Endothelial cell of umbilical vein (primary cell): ENCODE results near the gene NUDT22. TPM values are rescaled to one million over a fixed set of nuclear protein-coding genes. Genes with fewer than 3 reads are reported as not detected.

Experiments
- BruUV-seq: library from RNA; stranded (reverse); fragments of 400-500 nt; replicated peaks from 2 replicates; lab custom pipeline; 2021; lab: Mats Ljungman, UMichigan
- CTCF ChIA-PET: fragments of 300-600, 350-600 bp; sonication (Branson Sonifier 250); formaldehyde crosslinking; loops from one replicate; lab custom pipeline; 2021; ENCODE audit warnings: antibody characterized with exemption, inconsistent platforms; lab: Charles Lee
- POLR2A ChIA-PET: fragments of 300-600, 350-600 bp; sonication (Branson Sonifier 250); formaldehyde crosslinking; loops from one replicate; lab custom pipeline; 2021; ENCODE audit warnings: antibody characterized with exemption, inconsistent platforms; lab: Charles Lee
- DNase-seq: peaks from one replicate; pipeline ENCODE4 v3.0.0-alpha.2; 2011; ENCODE audit warnings: low read depth, low spot score
- FAIRE-seq: peaks from 2 replicates; lab custom pipeline; 2011; peaks lifted over from hg19 to GRCh38; lab: Jason Lieb, UNC
- H2AFZ ChIP-seq: 2 replicates; pipeline ENCODE4 v1.6.0; 2012; ENCODE audit warnings: low read depth, low read length, control low read depth, inconsistent platforms
- H3K27ac ChIP-seq: 2 replicates; pipeline ENCODE4 v1.5.1; 2011; ENCODE audit warnings: low read depth, mild to moderate bottlenecking, control low read depth, low read length, moderate library complexity; ENCODE audit not compliant: insufficient read depth
- H3K27me3 ChIP-seq, 2 experiments: 2 replicates each; pipeline versions ENCODE4 v1.6.0 to v1.6.1; 2011; ENCODE audit warnings: low read length in 2 of 2, mixed read lengths in 1 of 2; ENCODE audit not compliant: control insufficient read depth in 2 of 2, insufficient read depth in 2 of 2
- H3K36me3 ChIP-seq, 2 experiments: 2 replicates in 1 of 2; 3 replicates in 1 of 2; pipeline ENCODE4 v1.5.1; 2011; ENCODE audit warnings: low read length in 2 of 2, mild to moderate bottlenecking in 1 of 2, moderate library complexity in 1 of 2; ENCODE audit not compliant: control insufficient read depth in 2 of 2, insufficient read depth in 2 of 2; ENCODE audit errors: extremely low read depth in 1 of 2
- H3K4me1 ChIP-seq: 3 replicates; pipeline ENCODE4 v1.5.1; 2011; ENCODE audit warnings: mild to moderate bottlenecking, low read length; ENCODE audit not compliant: control insufficient read depth, insufficient read depth; ENCODE audit errors: extremely low read depth
- H3K4me2 ChIP-seq: 2 replicates; pipeline ENCODE4 v1.6.1; 2011; ENCODE audit warnings: low read length, control low read depth, mixed read lengths; ENCODE audit not compliant: insufficient read depth
- H3K4me3 ChIP-seq, 3 experiments: fragments of 200-600 bp in 1 of 3; sonication (generic), shearing (Covaris generic) in 1 of 3; replicated peaks in 1 of 3; 2 replicates each; pipeline ENCODE4 v1.5.1; 2011 to 2016; ENCODE audit warnings: control low read depth in 3 of 3, low read length in 3 of 3, mild to moderate bottlenecking in 2 of 3, inconsistent platforms in 1 of 3, low read depth in 1 of 3, moderate library complexity in 1 of 3; ENCODE audit not compliant: insufficient read depth in 1 of 3
- H3K79me2 ChIP-seq: 2 replicates; pipeline ENCODE4 v1.6.0; 2012; ENCODE audit warnings: low read length, inconsistent platforms; ENCODE audit not compliant: control insufficient read depth, insufficient read depth
- H3K9ac ChIP-seq: replicated peaks from 2 replicates; pipeline ENCODE3; 2011; ENCODE audit warnings: low read length, control low read depth; ENCODE audit not compliant: insufficient read depth; ENCODE audit errors: extremely low read depth
- H3K9me1 ChIP-seq: replicated peaks from 3 replicates; pipeline ENCODE4 v1.6.0; 2011; ENCODE audit warnings: mild to moderate bottlenecking, low read length; ENCODE audit not compliant: control insufficient read depth, insufficient read depth; ENCODE audit errors: extremely low read depth
- H3K9me3 ChIP-seq: replicated peaks from 2 replicates; pipeline ENCODE4 v1.5.1; 2012; ENCODE audit warnings: low read length, inconsistent platforms; ENCODE audit not compliant: control insufficient read depth, insufficient read depth
- H4K20me1 ChIP-seq: replicated peaks from 2 replicates; pipeline ENCODE3; 2011; ENCODE audit warnings: mild to moderate bottlenecking, low read length; ENCODE audit not compliant: control insufficient read depth, insufficient read depth; ENCODE audit errors: extremely low read depth
- EZH2 ChIP-seq: IDR thresholded peaks from 2 replicates; pipeline ENCODE4 v1.6.1; 2012; ENCODE audit warnings: borderline replicate concordance, low read depth, mild to moderate bottlenecking, moderate library complexity, low read length, inconsistent platforms; ENCODE audit not compliant: severe bottlenecking
- GATA2 ChIP-seq: IDR thresholded peaks from 2 replicates; pipeline ENCODE4 v1.7.0; 2011; ENCODE audit warnings: low read depth, mild to moderate bottlenecking, moderate library complexity, mixed read lengths, low read length; ENCODE audit not compliant: insufficient read length, insufficient read depth
- JUN ChIP-seq: IDR thresholded peaks from 2 replicates; pipeline ENCODE4 v1.6.1; 2011; ENCODE audit warnings: borderline replicate concordance, low read depth; ENCODE audit not compliant: insufficient read length, insufficient read depth
- MYC ChIP-seq: IDR thresholded peaks from one replicate; pipeline ENCODE4 v1.6.1; 2011; ENCODE audit warnings: mild to moderate bottlenecking, low read depth, low read length
- POLR2AphosphoS5 ChIP-seq: IDR thresholded peaks from 2 replicates; pipeline ENCODE4 v1.6.1; 2012; ENCODE audit warnings: low read depth, mild to moderate bottlenecking, control low read depth, low read length, moderate library complexity; ENCODE audit not compliant: insufficient read depth
- dilution Hi-C: fragments of 300-500 bp; cut with MboI; formaldehyde crosslinking; loops from one replicate; pipeline ENCODE4 v1.15.0; 2019; ENCODE audit warnings: low sequenced_read_pairs; ENCODE audit not compliant: extremely low pct_ligation_motif_present
- intact Hi-C: fragments of 100-400 bp; cut with micrococcal nuclease; formaldehyde crosslinking; loops from one replicate; pipeline ENCODE4 v1.10.0; 2022
- polyA plus RNA-seq, 4 experiments: library from polyadenylated mRNA; depleted of rRNA in 3 of 4; stranded (reverse) in 3 of 4; unstranded in 1 of 4; fragments of >200 nt; gene quantifications; 2 replicates each; pipeline versions ENCODE4 v1.2.1 to v1.2.3, GENCODE V29; 2011 to 2012; ENCODE audit warnings: missing spikeins in 1 of 4
- total RNA-seq: library from RNA; stranded (reverse); gene quantifications from 2 replicates; pipeline ENCODE4 v1.2.3, GENCODE V29; 2021
- TF ChIP-seq, protein P1 (sequence below): IDR thresholded peaks from 2 replicates; pipeline ENCODE4 v1.6.1; 2011; ENCODE audit not compliant: insufficient read depth, insufficient read length

The NUDT22 gene
- total and polyA plus RNA-seq, 2 donors (not counting 3 experiments of a cell fraction or from before 2014, with no cell fraction given), result 37.8 to 54.8 TPM

DNA sequence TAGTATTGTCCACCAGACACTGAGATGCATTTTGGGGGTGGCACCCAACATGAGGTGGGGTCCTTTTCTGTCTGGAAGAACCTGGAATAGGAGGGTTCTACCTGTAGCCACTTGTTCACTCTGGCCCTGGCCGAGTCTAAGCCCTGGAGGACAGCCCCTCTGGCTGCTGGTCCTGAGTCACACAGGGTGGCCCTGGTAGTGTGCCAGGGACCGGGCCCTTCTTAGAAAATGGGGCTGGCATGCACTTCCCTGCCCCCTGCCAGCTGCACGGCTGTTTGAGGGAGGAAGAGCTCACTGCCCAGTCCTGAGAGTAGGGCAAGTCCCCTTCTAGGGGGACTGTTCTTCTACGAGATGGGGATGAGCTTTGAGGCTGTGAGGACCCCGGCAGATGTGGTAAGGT, 27.4 kb downstream of the NUDT22 start:
- Histone ChIP-seq H3K9me1 (no peaks in the 10 kb centered on the region), H3K79me2 (peaks cover 32% of the 10 kb centered on the region), H3K9ac (no peak overlapping the region), H3K4me1 (peaks cover 24% of the 10 kb centered on the region), H2AFZ (no peak overlapping the region), H3K9me3 (no peaks in the 10 kb centered on the region), H3K27ac (no peak overlapping the region), H4K20me1 (no peaks in the 10 kb centered on the region), H3K4me3 (no peak overlapping the region), H3K4me2 (no peak overlapping the region), H3K27me3 (no peaks in the 10 kb centered on the region), H3K36me3 (peaks cover 2 to 20% of the 10 kb centered on the region in 2 experiments)
- FAIRE-seq (no peak), DNase-seq (no peak)
- POLR2A ChIA-PET, result interaction anchor here (0.9 kb wide), 1 partner anchor 15 kb away, joined by 3 read pairs; no protein-coding TSS in a partner anchor
- intact Hi-C loops (no loop called here), dilution Hi-C loops (no loop called here)
- CTCF ChIA-PET, result interaction anchor here (0.6 to 1.3 kb wide), 2 partner anchors 9 to 15 kb away, joined by 3 to 6 read pairs; no protein-coding TSS in a partner anchor
- no peak for TF ChIP-seq GATA2
- no TSS peak for BruUV-seq

DNA sequence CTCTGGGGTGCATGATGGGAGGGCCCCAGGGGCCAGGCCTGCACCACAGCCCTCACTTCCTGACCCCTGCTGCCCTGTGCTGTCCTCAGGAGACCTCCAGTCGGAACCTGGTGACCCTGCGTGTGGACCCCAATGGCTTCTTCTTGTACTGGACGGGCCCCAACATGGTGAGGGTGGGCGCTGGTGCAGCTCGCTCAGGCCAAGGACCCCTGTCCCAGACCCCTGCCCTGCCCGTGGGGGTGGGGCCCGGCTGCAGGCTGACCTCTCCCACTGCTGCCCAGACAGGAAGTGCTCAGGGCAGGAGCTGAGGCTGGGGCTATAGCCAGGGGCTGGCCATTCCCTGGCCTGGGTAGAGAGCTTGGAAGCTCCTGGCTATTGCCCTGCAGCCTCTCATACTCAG, 28.3 kb downstream of the NUDT22 start:
- H3K4me1 ChIP-seq, result peaks cover 24% of the 10 kb centered on the region
- H3K27ac ChIP-seq, result no peak overlapping the region
- peaks cover 32% of the 10 kb centered on the region for H3K79me2 ChIP-seq
- CTCF ChIA-PET, result interaction anchor here (0.8 to 1.5 kb wide), 3 partner anchors 9 to 51 kb away, joined by 3 to 6 read pairs (median 4); partner anchors contain the start of gene ESRRA
- BruUV-seq, result no TSS peak
- no peaks in the 10 kb centered on the region for H4K20me1 ChIP-seq
- intact Hi-C loops (no loop called here), dilution Hi-C loops (no loop called here)
- no peaks in the 10 kb centered on the region for H3K27me3 ChIP-seq
- no peak for TF ChIP-seq JUN
- TF ChIP-seq EZH2, result no peak
- no peak for TF ChIP-seq POLR2AphosphoS5
- no peak for TF ChIP-seq GATA2
- TF ChIP-seq, protein P1, sequence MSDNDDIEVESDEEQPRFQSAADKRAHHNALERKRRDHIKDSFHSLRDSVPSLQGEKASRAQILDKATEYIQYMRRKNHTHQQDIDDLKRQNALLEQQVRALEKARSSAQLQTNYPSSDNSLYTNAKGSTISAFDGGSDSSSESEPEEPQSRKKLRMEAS, result no peak
- no peak for TF ChIP-seq MYC
- FAIRE-seq (no peak), DNase-seq (no peak)
- H3K4me3 ChIP-seq, result no peak overlapping the region
- no peaks in the 10 kb centered on the region for H3K9me1 ChIP-seq
- no peak overlapping the region for H3K4me2 ChIP-seq
- H3K9ac ChIP-seq, result no peak overlapping the region
- no peaks in the 10 kb centered on the region for H3K9me3 ChIP-seq
- no peak overlapping the region for H2AFZ ChIP-seq
- POLR2A ChIA-PET, result interaction anchor here (0.9 kb wide), 1 partner anchor 14 kb away, joined by 3 read pairs; no protein-coding TSS in a partner anchor
- H3K36me3 ChIP-seq, result peaks cover 8 to 29% of the 10 kb centered on the region in 2 experiments
